Activated CD8-positive, alpha-beta memory T cell treated with anti-CD3 and anti-CD28 coated beads, Interleukin-2, amount 50 U/mL, for 48 hours (primary cell): ENCODE data around the gene YIPF5.

Source experiments
- DNase-seq: peaks from one replicate; pipeline ENCODE4 v3.0.0-alpha.2; 2020

The YIPF5 gene

GRCh38 chr5:144122081-144122480 lies 48.4 kb downstream of the YIPF5 start:
- DNase-seq: no peak

- DNase-seq: no peak
Observed at GRCh38 chr5:144121577-144121976, 48.9 kb downstream of the YIPF5 start.

GRCh38 chr5:144120661-144121180 lies 49.7 kb downstream of the YIPF5 start:
- DNase-seq: no peak

GRCh38 chr5:144117412-144117811 lies 53.0 kb downstream of the YIPF5 start:
- no peak for DNase-seq

GRCh38 chr5:144114571-144114970 lies 55.9 kb downstream of the YIPF5 start:
- DNase-seq: no peak
